HUDEP-2 (cell line): ENCODE results near the gene MAP3K9.

Experiments
- DNase-seq, 76 experiments: peaks; one replicate each; lab custom pipeline; 2025; ENCODE audit not compliant: unreplicated experiment in 76 of 76; lab: John Stamatoyannopoulos, UW

MAP3K9 gene

GRCh38 chr14:70821584-70822529, 12.5 kb upstream of the MAP3K9 start:
- no peak for DNase-seq

GRCh38 chr14:70816525-70816924, 7.2 kb upstream of the MAP3K9 start:
- DNase-seq = no peak

- no peak for DNase-seq
Measured at GRCh38 chr14:70814466-70814865, 5.2 kb upstream of the MAP3K9 start.

DNA sequence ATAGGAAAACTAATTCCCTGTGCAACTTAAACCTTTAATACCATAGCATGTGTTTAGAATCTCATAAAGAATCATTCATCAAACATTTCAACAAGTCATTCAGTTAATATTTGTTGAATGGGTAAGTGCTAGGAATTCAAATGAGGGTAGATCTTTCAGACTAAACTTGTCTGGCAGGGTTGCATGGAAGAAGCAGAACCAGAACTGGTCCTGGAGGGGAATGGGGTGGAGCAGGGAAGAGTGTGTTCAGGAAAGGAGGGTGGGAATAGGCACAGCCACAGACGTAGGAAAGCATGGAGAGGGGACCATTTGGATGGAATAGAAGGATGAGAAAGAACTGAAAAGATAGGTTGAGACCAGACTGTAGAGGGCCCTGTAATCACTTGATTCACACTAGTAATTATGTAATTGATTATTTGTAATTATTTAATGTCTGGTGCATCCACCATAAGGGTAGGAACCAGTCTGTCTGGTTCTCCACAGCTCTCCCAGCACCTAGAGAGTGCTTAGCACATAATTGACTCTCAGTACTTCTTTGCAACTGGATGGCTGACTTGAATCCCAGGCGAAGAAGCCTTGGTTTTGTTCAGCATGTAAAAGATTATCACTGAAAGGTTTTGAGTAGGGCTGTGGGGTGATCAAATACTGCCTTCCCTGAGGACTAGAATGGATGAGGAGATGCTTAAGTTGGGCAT, 3.0 kb upstream of the MAP3K9 start:
- no peak for DNase-seq

GRCh38 chr14:70811578-70811977, 2.3 kb upstream of the MAP3K9 start:
- no peak for DNase-seq

DNA sequence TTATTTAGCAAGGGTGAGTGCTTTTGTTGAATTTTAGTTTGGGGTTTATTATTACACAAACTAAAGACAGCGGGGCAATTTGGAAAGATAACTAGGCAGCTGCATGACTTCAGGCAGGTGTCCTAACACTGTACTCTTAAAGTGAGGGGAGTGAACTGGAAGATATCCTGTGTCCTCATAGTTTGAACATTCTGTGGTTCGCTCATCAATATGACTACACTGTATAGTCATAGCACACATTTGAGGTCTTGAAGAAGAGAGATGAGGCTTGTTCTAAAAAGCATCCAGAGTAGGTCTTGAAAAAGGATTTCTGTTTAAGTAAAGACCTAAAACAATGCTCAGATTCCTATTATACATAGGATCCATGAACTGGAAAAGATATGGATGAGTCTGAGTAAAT, 1.7 kb upstream of the MAP3K9 start:
- no peak for DNase-seq

GRCh38 chr14:70810621-70811020, 1.3 kb upstream of the MAP3K9 start:
- DNase-seq = no peak

GRCh38 chr14:70808416-70809224, 693 bp downstream of the MAP3K9 start:
- no peak for DNase-seq

- no peak for DNase-seq
Measured at GRCh38 chr14:70807898-70808415, 1.4 kb downstream of the MAP3K9 start.

DNA sequence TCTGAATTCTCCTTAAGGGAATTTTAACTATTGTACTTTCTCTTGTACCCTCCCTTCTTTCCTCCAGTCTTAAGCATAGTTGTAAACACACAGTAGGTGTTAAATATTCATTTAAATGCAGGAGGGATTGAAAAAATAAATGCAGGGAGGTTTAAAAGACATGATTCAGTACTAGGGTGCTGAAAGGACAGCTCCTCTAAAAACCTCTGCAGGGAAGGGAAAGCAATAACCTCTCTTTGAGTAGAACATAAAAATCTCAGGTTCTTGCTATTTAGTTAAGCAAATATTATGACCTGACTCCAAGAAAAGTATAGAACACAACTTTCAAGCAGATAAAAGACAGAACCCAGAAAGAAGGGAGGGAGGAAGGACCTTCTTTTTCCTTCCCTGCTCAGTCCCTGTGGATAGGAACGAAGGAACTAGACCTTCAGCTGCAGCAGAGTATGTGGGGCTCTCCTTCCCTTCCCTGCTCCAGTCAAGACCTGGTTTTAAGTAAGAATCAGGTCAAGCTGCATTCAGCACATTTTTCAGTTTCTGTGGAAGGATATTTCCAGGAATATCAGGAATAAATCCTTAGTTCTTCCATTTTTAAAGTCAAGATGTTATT, 4.7 kb downstream of the MAP3K9 start:
- no peak for DNase-seq

- DNase-seq = no peak
Measured at GRCh38 chr14:70803321-70804310, 5.7 kb downstream of the MAP3K9 start.

GRCh38 chr14:70802379-70802778, 6.9 kb downstream of the MAP3K9 start:
- no peak for DNase-seq

DNA sequence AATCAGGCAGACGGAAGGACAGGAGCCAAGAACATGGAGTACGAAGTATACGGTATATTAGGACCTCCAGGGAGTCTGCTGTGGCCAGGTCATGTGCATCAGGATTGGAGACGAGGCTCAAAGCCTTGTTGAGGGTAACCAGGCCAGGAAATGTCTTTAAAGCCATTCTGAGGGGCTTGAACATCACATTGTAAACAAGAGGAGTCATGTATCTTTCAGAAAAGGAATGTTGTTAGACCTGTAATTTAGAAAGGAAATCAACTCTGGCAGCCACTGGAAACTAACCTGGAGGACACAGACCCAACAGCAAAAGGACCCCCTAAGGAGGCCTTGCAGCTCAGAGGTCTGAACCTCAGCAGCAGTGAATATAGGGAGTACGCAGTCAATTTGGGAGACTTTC, 7.5 kb downstream of the MAP3K9 start:
- no peak for DNase-seq

DNA sequence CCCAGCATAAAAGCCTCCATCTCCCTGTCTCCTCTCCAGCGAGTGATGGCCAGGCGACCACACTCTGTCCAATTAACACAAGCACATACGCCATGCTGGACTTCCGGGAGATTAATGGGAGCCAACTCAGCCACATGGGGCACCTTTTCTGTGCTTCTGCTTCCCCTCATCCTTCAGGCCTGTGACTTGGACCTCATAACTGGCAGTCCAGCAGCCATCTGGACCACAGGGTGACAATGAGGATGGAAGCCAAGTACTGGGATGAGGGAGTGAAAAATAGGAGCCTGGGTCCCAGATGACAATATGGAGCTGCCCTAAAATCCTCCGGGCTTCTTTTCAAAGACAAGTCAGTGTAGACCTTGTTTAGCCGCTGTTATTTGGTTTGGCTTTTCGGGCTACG, 12.8 kb downstream of the MAP3K9 start:
- no peak for DNase-seq

DNA sequence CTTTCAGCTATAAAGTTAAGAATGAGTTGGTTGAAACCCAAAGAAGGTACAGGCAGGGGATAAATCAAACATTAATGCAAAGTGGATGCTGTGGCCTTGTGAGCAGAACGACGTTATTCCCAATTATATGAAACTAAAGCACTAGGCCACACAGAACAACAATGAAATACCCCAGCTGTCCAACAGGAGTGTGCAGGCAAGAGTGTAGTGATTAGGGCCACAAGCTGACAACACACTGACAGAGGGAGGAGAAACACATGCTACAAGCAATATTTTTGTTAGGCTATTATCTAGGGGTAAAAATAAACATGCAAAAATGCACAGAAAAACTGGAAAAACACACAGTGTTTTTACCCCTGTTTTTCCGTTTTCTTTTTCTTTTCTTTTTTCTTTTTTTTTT, 15.0 kb downstream of the MAP3K9 start:
- DNase-seq = no peak

- no peak for DNase-seq
Measured at GRCh38 chr14:70793637-70794036, 15.7 kb downstream of the MAP3K9 start.

DNA sequence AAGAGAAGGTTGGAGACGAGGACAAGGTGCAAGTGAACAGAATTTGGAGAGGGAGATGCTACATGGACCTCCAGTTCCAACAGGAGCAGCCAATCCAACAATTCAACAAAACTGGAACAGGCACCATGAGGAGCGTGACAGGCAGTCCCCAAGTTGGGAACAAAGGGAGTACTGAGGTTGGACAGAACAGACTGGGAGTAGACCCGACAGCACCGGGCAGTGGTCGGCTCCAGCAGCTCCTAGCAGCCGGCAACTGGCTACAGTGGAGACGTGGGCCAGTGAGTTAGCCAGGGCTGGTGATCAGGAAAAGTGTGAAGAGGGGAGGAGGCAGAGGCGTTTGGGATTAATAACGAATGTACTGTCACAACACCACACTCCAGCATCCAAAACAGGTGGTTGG, 16.4 kb downstream of the MAP3K9 start:
- no peak for DNase-seq

- DNase-seq = no peak
Measured at GRCh38 chr14:70791971-70792370, 17.3 kb downstream of the MAP3K9 start.

DNA sequence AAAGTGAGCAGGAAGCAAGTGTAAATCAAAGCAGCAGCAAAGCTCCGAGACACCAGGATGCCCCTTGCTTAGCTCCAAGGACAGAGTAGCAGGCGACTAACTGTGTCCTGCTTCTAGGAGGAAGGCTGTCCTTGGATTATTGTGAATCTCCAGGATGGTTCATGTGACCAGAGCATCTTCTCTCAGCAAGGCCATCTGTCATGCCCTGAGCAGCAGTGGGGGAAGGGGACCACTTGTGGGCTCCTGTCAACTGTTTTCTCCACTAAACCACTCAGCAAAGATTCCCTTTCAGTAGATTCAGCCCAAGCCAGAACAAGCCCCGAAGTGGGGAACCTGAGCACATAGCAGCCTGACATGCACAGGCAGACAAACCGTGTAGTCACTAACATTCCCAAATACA, 19.4 kb downstream of the MAP3K9 start:
- no peak for DNase-seq
